Activated T-cell treated with anti-CD3 and anti-CD28 coated beads for 1 hour (primary cell): ENCODE data around the gene RBKS.
A peak's percentile ranks its signal among the peaks of the same experiment; 100 is the strongest.
"Not testable (repeated sequence)": the region's sequence is repeated elsewhere in the genome, so short reads cannot be mapped to it uniquely, and the experiment has no call there.

ENCODE experiments used
- DNase-seq: peaks from one replicate; pipeline ENCODE4 v3.0.0-alpha.2; 2020; ENCODE audit warnings: low read depth

The RBKS gene

DNA sequence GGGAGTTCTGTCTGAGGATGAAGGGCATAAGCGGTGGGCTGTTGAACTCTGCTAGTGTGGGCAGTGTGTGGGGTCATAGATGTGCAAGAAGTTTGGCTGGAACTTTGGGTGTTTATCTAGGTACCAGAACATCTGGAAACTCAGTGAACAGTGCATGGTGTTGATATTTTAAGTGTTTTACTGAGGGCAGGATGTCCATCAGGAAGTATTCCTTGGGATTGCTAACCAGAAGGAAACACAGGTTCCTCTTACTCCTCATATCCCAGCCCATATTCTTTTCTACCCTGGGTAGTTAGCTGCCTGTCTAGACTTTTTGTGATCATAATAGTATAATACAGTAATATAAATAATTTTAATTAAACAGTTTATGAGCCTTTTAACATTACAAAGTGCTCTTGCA lies 15.9 kb upstream of the RBKS start:
- no peak for DNase-seq

DNA sequence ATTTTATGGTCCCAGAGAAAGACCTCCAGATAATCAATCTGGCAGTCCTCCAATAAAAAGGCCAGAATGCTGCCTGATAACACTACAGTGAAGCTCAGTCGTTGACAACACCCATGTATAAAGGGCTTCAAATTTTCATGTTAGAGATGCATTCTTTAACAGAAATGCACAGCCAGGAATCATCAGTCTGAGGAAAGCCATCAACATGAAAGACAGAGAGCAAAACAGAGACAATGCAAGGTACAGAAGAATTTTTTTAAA lies 14.1 kb upstream of the RBKS start:
- no peak for DNase-seq

GRCh38 chr2:27903649-27904404 lies 13.6 kb upstream of the RBKS start:
- DNase-seq = no peak

GRCh38 chr2:27903018-27903417 lies 12.8 kb upstream of the RBKS start:
- no peak for DNase-seq

DNA sequence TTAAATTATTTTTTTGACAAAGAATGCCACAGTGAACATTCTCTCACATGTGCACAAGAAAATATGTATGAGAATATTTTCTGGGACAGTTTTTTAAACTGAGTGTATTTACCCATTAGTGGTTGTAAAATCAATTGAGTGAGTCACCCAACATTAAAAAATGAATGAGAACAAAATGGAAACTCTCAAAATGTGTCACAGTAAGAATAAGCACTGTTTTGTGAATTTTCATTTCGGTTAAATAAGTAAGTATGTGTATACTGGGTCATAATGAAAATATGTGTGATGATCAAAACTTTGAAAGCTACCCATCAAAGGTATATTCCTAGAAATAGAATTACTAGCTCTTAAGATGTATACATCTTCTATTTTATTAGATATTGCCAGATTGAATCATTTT lies 11.9 kb upstream of the RBKS start:
- DNase-seq = no peak

DNA sequence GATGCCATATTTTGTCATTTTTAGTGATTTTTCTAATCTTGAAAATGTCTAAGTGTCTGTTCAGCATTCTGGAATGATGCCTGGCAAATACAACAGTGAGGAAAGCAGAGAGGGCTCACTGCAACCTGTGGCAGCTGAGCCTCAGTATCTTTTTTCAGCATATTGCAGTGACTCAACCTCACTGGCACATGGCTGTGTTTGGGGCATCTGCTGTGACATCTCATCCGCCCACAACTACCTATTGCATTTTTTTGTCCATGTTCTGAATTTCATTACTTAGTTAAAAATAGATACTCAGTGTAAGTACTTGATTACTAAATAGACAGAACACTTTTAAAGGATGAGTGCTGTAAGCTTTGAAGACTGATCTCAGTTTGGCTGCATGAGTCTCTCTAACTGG lies 11.0 kb upstream of the RBKS start:
- no peak for DNase-seq

- DNase-seq = no peak
Observed at GRCh38 chr2:27897717-27898116, 7.5 kb upstream of the RBKS start.

GRCh38 chr2:27893006-27893405 lies 2.8 kb upstream of the RBKS start:
- no peak for DNase-seq

DNA sequence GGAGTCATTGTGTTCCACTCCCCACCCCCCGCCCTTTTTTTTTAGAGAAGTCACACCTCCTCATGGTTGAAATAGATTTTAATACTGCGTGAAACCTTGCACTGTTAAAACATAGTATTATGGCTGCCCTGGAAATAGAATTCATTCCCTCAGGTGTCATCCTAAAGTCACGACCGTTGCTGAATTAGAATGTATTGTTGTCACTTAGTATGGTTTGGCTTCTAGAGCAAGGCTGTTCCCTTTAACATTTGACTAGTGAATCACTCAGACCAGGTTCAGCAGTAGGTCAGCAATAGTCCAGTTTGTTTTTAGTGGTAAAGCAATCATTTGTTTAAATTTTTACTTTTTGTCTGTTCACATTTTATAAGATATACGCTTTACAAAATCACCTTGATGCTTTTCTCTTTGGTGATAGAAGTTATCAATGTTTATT lies 1.5 kb upstream of the RBKS start:
- no peak for DNase-seq

DNA sequence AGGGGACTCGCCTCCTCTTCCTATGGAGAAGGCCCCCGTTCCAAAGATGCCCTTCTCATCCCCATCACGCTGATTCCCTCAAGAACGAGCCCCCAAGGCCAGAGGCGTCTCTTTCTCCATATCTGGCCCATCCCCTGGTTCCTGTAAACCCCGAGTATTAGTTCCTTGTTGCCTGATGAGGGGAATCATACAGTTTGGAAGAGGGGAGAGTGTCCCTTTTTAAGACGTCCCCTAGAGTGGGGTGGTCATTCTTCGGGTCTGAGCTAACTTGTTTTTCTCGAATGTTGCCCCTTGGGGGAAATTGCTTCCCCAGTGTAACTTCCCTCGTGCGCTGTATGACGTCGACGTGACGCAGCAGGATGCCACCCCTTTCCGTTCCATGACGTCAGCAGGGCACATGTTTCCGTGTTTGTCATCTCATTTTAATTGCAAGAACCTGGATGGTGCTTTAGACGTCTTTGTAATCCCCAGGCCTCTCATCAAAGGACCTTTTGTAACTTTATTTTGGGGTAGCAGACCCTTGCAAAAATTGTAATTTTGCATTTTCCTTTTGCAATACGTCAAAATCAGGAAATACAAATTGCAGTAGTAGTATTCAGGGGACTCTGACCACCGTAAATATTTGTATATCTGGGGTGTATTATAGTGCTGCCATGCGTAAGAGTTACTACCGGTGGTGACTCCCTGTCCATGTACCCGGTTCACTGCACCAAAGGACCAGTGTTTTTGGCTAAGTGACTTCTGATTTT lies 911 bp upstream of the RBKS start:
- DNase-seq = peak; percentile 80

GRCh38 chr2:27889774-27890145 lies 427 bp downstream of the RBKS start:
- no peak for DNase-seq

GRCh38 chr2:27888790-27889189 lies 1.4 kb downstream of the RBKS start:
- DNase-seq = no peak

- no peak for DNase-seq
Observed at GRCh38 chr2:27887830-27888229, 2.4 kb downstream of the RBKS start.

DNA sequence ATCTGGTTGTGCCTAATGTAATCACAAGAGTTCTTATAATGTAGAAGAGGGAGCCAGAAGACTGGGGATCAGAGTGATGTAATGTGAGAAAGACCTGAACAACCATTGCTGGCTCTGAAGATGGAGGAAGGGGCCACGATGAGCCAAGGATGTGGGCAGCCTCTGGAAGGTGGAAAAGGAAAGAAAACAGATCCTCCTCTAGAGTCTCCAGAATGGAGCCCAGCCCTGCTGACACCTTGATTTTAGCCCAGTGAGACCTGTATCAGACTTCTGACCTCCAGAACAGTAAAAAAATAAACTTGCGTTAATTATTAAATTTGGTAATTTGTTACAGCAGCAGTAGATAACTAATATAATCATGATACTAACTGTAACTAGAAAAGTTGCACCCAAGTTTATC lies 3.1 kb downstream of the RBKS start:
- no peak for DNase-seq

- no peak for DNase-seq
Observed at GRCh38 chr2:27886322-27886721, 3.9 kb downstream of the RBKS start.

GRCh38 chr2:27885661-27886060 lies 4.5 kb downstream of the RBKS start:
- no peak for DNase-seq

DNA sequence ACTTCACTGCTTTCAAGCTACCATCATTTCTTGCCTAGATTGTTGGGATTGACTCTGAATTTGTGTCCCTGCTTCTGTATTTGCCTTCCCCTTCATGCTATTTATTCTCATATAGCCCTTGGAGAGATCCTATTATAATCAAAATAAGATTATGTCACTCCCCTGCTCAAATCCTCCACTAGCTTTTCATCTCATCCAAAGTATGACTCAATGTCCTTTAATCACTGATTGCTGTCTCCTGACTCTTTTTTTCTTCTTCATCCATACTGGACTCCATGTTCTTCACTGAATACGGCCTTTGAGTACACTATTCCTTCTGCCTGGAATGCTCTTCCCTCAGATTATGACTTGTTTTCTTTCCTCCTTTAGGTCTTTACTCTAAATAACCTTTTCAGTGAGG lies 5.0 kb downstream of the RBKS start:
- DNase-seq = no peak

DNA sequence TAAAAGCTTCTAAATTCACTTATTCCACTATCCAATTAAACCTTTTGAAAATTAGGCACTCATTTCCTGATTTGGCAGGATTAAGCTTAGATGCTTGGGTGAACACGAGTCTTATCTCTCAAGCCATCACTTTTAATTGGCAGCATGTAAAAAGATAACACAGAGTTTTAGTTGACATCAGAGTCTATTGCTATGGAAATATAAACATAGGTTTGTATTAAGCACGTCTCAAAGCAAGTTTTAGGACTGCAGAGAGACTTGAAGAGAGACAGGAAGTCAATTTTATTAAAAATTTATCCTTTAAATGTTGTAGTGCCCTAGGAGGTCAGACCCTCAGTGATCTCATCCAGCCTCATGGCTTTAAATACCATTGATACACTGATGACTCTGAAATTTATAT lies 5.6 kb downstream of the RBKS start:
- DNase-seq = no peak

DNA sequence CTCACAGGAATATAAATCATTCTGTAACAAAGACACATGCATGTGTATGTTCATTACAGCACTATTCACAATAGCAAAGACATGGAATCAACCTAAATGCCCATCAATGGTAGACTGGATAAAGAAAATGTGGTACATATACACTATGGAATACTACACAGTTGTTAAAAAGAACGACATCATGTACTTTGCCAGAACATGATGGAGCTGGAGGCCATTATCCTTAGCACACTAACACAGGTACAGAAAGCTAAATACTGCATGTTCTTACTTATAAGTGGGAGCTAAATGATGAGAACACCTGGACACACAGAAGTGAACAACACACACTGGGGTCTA lies 7.6 kb downstream of the RBKS start:
- not testable (repeated sequence) for DNase-seq

GRCh38 chr2:27881815-27882583 lies 8.2 kb downstream of the RBKS start:
- not testable (repeated sequence) for DNase-seq

- no peak for DNase-seq
Observed at GRCh38 chr2:27878825-27879224, 11.4 kb downstream of the RBKS start.

DNA sequence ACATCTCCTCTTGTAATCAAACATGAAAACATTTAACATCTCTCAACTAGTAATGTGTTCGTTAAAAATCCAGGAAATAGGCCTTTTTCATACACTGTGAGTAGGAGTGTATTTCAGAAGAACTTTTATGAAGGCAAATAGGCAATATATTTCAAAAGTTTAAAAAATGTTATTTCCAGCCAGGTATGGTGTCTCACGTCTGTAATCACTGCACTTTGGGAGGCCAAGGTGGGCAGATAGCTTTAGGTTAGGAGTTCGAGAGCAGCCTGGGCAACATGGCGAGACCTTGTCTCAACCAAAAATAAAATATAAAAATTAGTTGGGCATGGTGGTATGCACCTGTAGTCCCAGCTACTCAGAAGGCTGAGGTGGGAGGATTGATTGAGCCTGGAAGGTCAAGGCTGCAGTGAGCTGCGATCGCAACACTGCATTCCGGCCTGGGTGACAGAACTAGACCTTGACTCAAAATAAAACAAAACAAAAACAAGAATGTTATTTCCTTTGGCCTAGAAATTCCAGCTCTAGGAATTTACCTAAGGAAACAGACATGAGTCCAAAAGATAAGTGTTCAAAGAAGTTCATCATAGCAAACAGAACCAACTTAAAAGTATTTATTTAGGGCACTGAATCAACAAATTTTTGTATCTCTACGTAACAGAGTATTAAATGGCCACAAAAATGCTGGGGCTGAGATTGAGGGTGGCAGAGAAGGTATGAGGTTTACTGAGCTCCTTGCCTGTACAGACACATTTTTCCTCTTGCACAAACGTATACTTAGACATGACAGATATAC lies 14.9 kb downstream of the RBKS start:
- DNase-seq = no peak

GRCh38 chr2:27873091-27873490 lies 17.1 kb downstream of the RBKS start:
- no peak for DNase-seq
